HUES48 (cell line): ENCODE measurements around the gene GBX1.

ENCODE experiments used
- H3K27ac ChIP-seq: one replicate; pipeline ENCODE4 v1.7.0; 2013; ENCODE audit warnings: low read depth, low read length, inconsistent platforms
- H3K27me3 ChIP-seq: 2 replicates; pipeline ENCODE4 v1.6.1; 2013; ENCODE audit warnings: mild to moderate bottlenecking, low read length; ENCODE audit not compliant: control insufficient read depth, insufficient read depth
- H3K36me3 ChIP-seq: 2 replicates; pipeline ENCODE4 v1.6.1; 2013; ENCODE audit warnings: low read length; ENCODE audit not compliant: control insufficient read depth, insufficient read depth
- H3K4me1 ChIP-seq: 2 replicates; pipeline ENCODE4 v1.6.1; 2013; ENCODE audit warnings: mild to moderate bottlenecking, low read length; ENCODE audit not compliant: control insufficient read depth, insufficient read depth
- H3K4me3 ChIP-seq: 2 replicates; pipeline ENCODE4 v1.5.1; 2013; ENCODE audit warnings: mild to moderate bottlenecking, low read depth, low read length
- H3K9ac ChIP-seq: 2 replicates; pipeline ENCODE4 v1.6.1; 2013; ENCODE audit warnings: mild to moderate bottlenecking, low read depth, low read length, moderate library complexity
- H3K9me3 ChIP-seq: 2 replicates; pipeline ENCODE4 v1.6.1; 2013; ENCODE audit warnings: low read length; ENCODE audit not compliant: control insufficient read depth, insufficient read depth

Gene GBX1

GRCh38 chr7:151206914-151207313 is 39.4 kb upstream of the GBX1 start:
- Histone ChIP-seq H3K27me3 (no peaks in the 10 kb centered on the region), H3K9ac (no peak overlapping the region), H3K4me1 (peaks cover 8% of the 10 kb centered on the region), H3K27ac (no peak overlapping the region), H3K36me3 (peaks cover 1% of the 10 kb centered on the region; the same call in 1 of the 2 replicates), H3K9me3 (no peaks in the 10 kb centered on the region), H3K4me3 (no peak overlapping the region)

GRCh38 chr7:151205730-151206129 is 38.2 kb upstream of the GBX1 start:
- H3K36me3 ChIP-seq = no peaks in the 10 kb centered on the region
- peaks cover 3% of the 10 kb centered on the region for H3K4me1 ChIP-seq
- H3K9ac ChIP-seq = no peak overlapping the region
- H3K9me3 ChIP-seq = no peaks in the 10 kb centered on the region
- H3K27me3 ChIP-seq = no peaks in the 10 kb centered on the region
- no peak overlapping the region for H3K4me3 ChIP-seq
- H3K27ac ChIP-seq = no peak overlapping the region

- Histone ChIP-seq H3K4me1 (no peaks in the 10 kb centered on the region; the same call in 1 of the 2 replicates), H3K9me3 (no peaks in the 10 kb centered on the region), H3K9ac (no peak overlapping the region)
Observed at GRCh38 chr7:151204383-151205032, 37.0 kb upstream of the GBX1 start.

GRCh38 chr7:151202836-151203235 is 35.3 kb upstream of the GBX1 start:
- Histone ChIP-seq H3K36me3 (no peaks in the 10 kb centered on the region), H3K4me3 (no peak overlapping the region), H3K27ac (no peak overlapping the region), H3K9me3 (no peaks in the 10 kb centered on the region), H3K27me3 (no peaks in the 10 kb centered on the region), H3K9ac (no peak overlapping the region), H3K4me1 (no peaks in the 10 kb centered on the region; the same call in 1 of the 2 replicates)

More at GRCh38 chr7:151204383-151205032, 37.0 kb upstream of the GBX1 start:
- Histone ChIP-seq H3K4me3 (no peak overlapping the region), H3K27me3 (no peaks in the 10 kb centered on the region), H3K27ac (no peak overlapping the region), H3K36me3 (no peaks in the 10 kb centered on the region)

GRCh38 chr7:151201751-151202150 is 34.3 kb upstream of the GBX1 start:
- no peak overlapping the region for H3K27ac ChIP-seq
- no peaks in the 10 kb centered on the region; the same call in 1 of the 2 replicates for H3K4me1 ChIP-seq
- H3K36me3 ChIP-seq = no peaks in the 10 kb centered on the region
- H3K27me3 ChIP-seq = no peaks in the 10 kb centered on the region
- no peak overlapping the region for H3K9ac ChIP-seq
- no peaks in the 10 kb centered on the region for H3K9me3 ChIP-seq
- no peak overlapping the region for H3K4me3 ChIP-seq

GRCh38 chr7:151201344-151201743 is 33.9 kb upstream of the GBX1 start:
- Histone ChIP-seq H3K9ac (no peak overlapping the region), H3K27ac (no peak overlapping the region), H3K36me3 (no peaks in the 10 kb centered on the region), H3K27me3 (no peaks in the 10 kb centered on the region), H3K4me1 (no peaks in the 10 kb centered on the region; the same call in 1 of the 2 replicates), H3K9me3 (no peaks in the 10 kb centered on the region), H3K4me3 (no peak overlapping the region)

GRCh38 chr7:151198945-151199848 is 31.7 kb upstream of the GBX1 start:
- Histone ChIP-seq H3K4me3 (no peak overlapping the region), H3K9ac (no peak overlapping the region), H3K9me3 (no peaks in the 10 kb centered on the region)

GRCh38 chr7:151197932-151198331 is 30.4 kb upstream of the GBX1 start:
- Histone ChIP-seq H3K4me3 (no peak overlapping the region), H3K27me3 (no peaks in the 10 kb centered on the region; the same call in 1 of the 2 replicates), H3K9me3 (no peaks in the 10 kb centered on the region), H3K36me3 (no peaks in the 10 kb centered on the region), H3K27ac (no peak overlapping the region), H3K4me1 (no peaks in the 10 kb centered on the region; the same call in 1 of the 2 replicates), H3K9ac (no peak overlapping the region)

More at GRCh38 chr7:151198945-151199848, 31.7 kb upstream of the GBX1 start:
- H3K4me1 ChIP-seq = no peaks in the 10 kb centered on the region; the same call in 1 of the 2 replicates
- H3K27me3 ChIP-seq = no peaks in the 10 kb centered on the region; the same call in 1 of the 2 replicates
- no peak overlapping the region for H3K27ac ChIP-seq
- H3K36me3 ChIP-seq = no peaks in the 10 kb centered on the region

- H3K27me3 ChIP-seq = no peaks in the 10 kb centered on the region; the same call in 1 of the 2 replicates
- no peaks in the 10 kb centered on the region for H3K36me3 ChIP-seq
Observed at GRCh38 chr7:151195616-151196450, 28.3 kb upstream of the GBX1 start.

GRCh38 chr7:151194188-151194587 is 26.7 kb upstream of the GBX1 start:
- H3K36me3 ChIP-seq = no peaks in the 10 kb centered on the region
- H3K4me3 ChIP-seq = no peak overlapping the region
- H3K27me3 ChIP-seq = no peaks in the 10 kb centered on the region; the same call in none of the 2 replicates
- H3K9ac ChIP-seq = no peak overlapping the region
- no peak overlapping the region for H3K27ac ChIP-seq
- no peaks in the 10 kb centered on the region for H3K9me3 ChIP-seq
- H3K4me1 ChIP-seq = no peaks in the 10 kb centered on the region

More at GRCh38 chr7:151195616-151196450, 28.3 kb upstream of the GBX1 start:
- H3K9me3 ChIP-seq = no peaks in the 10 kb centered on the region
- no peak overlapping the region for H3K9ac ChIP-seq
- no peaks in the 10 kb centered on the region; the same call in 1 of the 2 replicates for H3K4me1 ChIP-seq
- H3K27ac ChIP-seq = no peak overlapping the region
- H3K4me3 ChIP-seq = no peak overlapping the region
